ENCODE data around the gene ATP5F1B. TPM values are rescaled to one million over a fixed set of nuclear protein-coding genes. Genes with fewer than 3 reads are reported as not detected.

ATP5F1B gene
- total and polyA plus RNA-seq, 2 of the 13 experiments (the other 11 are each of a cell fraction or from before 2014, with no cell fraction given), result 1,051 to 1,180 TPM

DNA sequence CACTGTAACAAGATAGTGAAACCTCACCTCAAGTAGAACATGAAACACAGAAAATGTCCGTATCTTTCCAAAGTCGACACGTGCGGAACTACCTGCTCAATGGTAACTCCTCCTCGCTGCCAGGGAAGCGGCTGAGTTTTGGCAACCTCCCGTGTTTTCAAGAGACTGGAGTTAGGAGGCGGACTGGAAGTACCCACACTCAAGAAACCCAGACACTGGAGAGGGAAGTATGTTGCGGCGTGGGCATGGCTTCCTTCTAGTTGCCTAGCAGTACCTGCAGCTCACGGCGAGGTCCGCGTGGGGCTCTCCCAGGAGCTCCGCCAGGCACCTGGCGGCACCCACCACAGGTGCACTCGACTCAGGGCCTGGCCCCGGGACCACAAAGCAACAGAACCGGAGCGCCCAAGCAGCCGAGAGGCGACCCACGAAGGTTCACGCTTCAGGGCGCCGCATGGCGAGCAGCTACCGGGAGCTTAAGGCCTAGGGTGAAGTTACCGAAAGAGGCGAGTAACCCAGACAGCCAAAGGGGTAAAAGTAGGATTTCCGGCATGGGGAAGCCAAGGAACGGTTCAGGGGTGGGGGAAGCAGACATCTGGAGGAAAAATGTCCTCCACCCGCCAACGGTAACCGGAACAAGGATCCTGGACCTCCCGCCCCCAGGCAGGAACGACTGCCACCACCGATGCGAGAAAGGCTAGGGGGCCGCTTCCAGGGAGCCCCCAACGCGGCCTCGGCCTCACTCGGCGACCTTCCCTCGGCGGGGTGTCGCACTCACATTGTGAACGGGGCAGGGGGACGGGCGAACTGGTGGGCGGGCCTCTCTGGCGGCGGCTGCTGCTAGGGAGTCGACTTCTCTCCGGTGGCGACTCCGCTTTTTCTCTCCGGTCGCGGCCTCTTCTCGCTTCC is 41.7 kb upstream of the ATP5F1B start (continued):
- TF ChIP-seq ZNF501 (CRISPR knock-in tag; IDR thresholded peaks at IDR 0.05) (peak; percentile 93), JUNB (CRISPR knock-in tag; IDR thresholded peaks at IDR 0.05; ENCODE audit: borderline replicate concordance) (no peak), ZFP62 (CRISPR knock-in tag; IDR thresholded peaks at IDR 0.05) (0 out of 2 replicates have a peak, but pooled peaks have one; percentile 26), ZNF776 (CRISPR knock-in tag; IDR thresholded peaks at IDR 0.05) (peak; percentile 60; the same call in 1 of the 2 replicates), ZNF430 (CRISPR knock-in tag; IDR thresholded peaks at IDR 0.05) (0 out of 2 replicates have a peak, but pooled peaks have one; percentile 75)
- TF ChIP-seq, protein P1, sequence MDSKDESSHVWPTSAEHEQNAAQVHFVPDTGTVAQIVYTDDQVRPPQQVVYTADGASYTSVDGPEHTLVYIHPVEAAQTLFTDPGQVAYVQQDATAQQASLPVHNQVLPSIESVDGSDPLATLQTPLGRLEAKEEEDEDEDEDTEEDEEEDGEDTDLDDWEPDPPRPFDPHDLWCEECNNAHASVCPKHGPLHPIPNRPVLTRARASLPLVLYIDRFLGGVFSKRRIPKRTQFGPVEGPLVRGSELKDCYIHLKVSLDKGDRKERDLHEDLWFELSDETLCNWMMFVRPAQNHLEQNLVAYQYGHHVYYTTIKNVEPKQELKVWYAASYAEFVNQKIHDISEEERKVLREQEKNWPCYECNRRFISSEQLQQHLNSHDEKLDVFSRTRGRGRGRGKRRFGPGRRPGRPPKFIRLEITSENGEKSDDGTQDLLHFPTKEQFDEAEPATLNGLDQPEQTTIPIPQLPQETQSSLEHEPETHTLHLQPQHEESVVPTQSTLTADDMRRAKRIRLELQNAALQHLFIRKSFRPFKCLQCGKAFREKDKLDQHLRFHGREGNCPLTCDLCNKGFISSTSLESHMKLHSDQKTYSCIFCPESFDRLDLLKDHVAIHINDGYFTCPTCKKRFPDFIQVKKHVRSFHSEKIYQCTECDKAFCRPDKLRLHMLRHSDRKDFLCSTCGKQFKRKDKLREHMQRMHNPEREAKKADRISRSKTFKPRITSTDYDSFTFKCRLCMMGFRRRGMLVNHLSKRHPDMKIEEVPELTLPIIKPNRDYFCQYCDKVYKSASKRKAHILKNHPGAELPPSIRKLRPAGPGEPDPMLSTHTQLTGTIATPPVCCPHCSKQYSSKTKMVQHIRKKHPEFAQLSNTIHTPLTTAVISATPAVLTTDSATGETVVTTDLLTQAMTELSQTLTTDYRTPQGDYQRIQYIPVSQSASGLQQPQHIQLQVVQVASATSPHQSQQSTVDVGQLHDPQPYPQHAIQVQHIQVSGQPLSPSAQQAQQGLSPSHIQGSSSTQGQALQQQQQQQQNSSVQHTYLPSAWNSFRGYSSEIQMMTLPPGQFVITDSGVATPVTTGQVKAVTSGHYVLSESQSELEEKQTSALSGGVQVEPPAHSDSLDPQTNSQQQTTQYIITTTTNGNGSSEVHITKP (CRISPR knock-in tag; IDR thresholded peaks at IDR 0.05; ENCODE audit: low read depth), result 0 out of 2 replicates have a peak, but pooled peaks have one; percentile 11
- TF ChIP-seq, protein P2, sequence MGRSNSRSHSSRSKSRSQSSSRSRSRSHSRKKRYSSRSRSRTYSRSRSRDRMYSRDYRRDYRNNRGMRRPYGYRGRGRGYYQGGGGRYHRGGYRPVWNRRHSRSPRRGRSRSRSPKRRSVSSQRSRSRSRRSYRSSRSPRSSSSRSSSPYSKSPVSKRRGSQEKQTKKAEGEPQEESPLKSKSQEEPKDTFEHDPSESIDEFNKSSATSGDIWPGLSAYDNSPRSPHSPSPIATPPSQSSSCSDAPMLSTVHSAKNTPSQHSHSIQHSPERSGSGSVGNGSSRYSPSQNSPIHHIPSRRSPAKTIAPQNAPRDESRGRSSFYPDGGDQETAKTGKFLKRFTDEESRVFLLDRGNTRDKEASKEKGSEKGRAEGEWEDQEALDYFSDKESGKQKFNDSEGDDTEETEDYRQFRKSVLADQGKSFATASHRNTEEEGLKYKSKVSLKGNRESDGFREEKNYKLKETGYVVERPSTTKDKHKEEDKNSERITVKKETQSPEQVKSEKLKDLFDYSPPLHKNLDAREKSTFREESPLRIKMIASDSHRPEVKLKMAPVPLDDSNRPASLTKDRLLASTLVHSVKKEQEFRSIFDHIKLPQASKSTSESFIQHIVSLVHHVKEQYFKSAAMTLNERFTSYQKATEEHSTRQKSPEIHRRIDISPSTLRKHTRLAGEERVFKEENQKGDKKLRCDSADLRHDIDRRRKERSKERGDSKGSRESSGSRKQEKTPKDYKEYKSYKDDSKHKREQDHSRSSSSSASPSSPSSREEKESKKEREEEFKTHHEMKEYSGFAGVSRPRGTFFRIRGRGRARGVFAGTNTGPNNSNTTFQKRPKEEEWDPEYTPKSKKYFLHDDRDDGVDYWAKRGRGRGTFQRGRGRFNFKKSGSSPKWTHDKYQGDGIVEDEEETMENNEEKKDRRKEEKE (IDR thresholded peaks at IDR 0.05), result no peak

Measured in HepG2 (cell line).